Smooth muscle cell (in vitro differentiated cells): ENCODE data around the gene ZNF202. TPM values are rescaled to one million over a fixed set of nuclear protein-coding genes. Genes with fewer than 3 reads are reported as not detected.

Source experiments
- DNase-seq: peaks from one replicate; lab custom pipeline; 2025; ENCODE audit not compliant: unreplicated experiment; lab: John Stamatoyannopoulos, UW
- H2AFZ ChIP-seq: fragments of 200-600 bp; sonication (generic); 2 replicates; pipeline ENCODE4 v1.6.0; 2016; ENCODE audit warnings: antibody characterized with exemption, low read depth, mild to moderate bottlenecking
- H3F3A ChIP-seq: fragments of 200-600 bp; sonication (generic); 2 replicates; pipeline ENCODE4 v1.6.0; 2017; ENCODE audit warnings: antibody characterized with exemption, low read depth
- H3K27ac ChIP-seq: fragments of 200-600 bp; sonication (generic); 2 replicates; pipeline ENCODE4 v1.5.1; 2016; ENCODE audit warnings: low read depth, mild to moderate bottlenecking
- H3K27me3 ChIP-seq: fragments of 200-600 bp; sonication (generic); 2 replicates; pipeline ENCODE4 v1.6.1; 2016; ENCODE audit warnings: low read depth, mild to moderate bottlenecking
- H3K36me3 ChIP-seq: fragments of 200-600 bp; sonication (generic); 2 replicates; pipeline ENCODE4 v1.5.1; 2016; ENCODE audit warnings: low read depth
- H3K4me1 ChIP-seq: fragments of 200-600 bp; sonication (generic); 2 replicates; pipeline ENCODE4 v1.5.1; 2016; ENCODE audit warnings: low read depth
- H3K4me2 ChIP-seq: fragments of 200-600 bp; sonication (generic); 2 replicates; pipeline ENCODE4 v1.6.0; 2016; ENCODE audit warnings: mild to moderate bottlenecking
- H3K4me3 ChIP-seq: fragments of 200-600 bp; sonication (generic); 2 replicates; pipeline ENCODE4 v1.5.1; 2016; ENCODE audit warnings: mild to moderate bottlenecking
- H3K79me2 ChIP-seq: fragments of 200-600 bp; sonication (generic); 2 replicates; pipeline ENCODE4 v1.6.0; 2016; ENCODE audit warnings: low read depth, mild to moderate bottlenecking
- H3K9ac ChIP-seq: fragments of 200-600 bp; sonication (generic); 2 replicates; pipeline ENCODE4 v1.6.0; 2016; ENCODE audit warnings: low read depth
- H3K9me3 ChIP-seq: fragments of 200-600 bp; sonication (generic); replicated peaks from 2 replicates; pipeline ENCODE4 v1.5.1; 2016; ENCODE audit warnings: low read depth
- H4K20me1 ChIP-seq: fragments of 200-600 bp; sonication (generic); 2 replicates; pipeline ENCODE4 v1.6.0; 2016; ENCODE audit warnings: low read depth
- CTCF ChIP-seq: fragments of 200-600 bp; sonication (generic); IDR thresholded peaks from 2 replicates; pipeline ENCODE4 v1.5.1; 2017; ENCODE audit warnings: borderline replicate concordance, mild to moderate bottlenecking, antibody characterized with exemption; ENCODE audit not compliant: insufficient read depth, poor library complexity, severe bottlenecking
- WGBS: methylation state at CpG from one replicate; pipeline ENCODE4 v1.1.7; 2016; ENCODE audit warnings: low lambda C conversion rate; 5-methylcytosine and 5-hydroxymethylcytosine counted together
- polyA plus RNA-seq: library from polyadenylated mRNA; unstranded; fragments of >200 nt; fragmentation: Nextera tagmentation; extraction: Ambion mirVana; gene quantifications from 2 replicates; pipeline ENCODE4 v1.2.1, GENCODE V29; 2016
- total RNA-seq: library from RNA; depleted of rRNA; stranded (reverse); fragments of >200 nt; gene quantifications from 2 replicates; pipeline ENCODE4 v1.2.3, GENCODE V29; 2014

ZNF202 gene
- total and polyA plus RNA-seq, 2 experiments from 2014 or later: 3.6 to 6.2 TPM

DNA sequence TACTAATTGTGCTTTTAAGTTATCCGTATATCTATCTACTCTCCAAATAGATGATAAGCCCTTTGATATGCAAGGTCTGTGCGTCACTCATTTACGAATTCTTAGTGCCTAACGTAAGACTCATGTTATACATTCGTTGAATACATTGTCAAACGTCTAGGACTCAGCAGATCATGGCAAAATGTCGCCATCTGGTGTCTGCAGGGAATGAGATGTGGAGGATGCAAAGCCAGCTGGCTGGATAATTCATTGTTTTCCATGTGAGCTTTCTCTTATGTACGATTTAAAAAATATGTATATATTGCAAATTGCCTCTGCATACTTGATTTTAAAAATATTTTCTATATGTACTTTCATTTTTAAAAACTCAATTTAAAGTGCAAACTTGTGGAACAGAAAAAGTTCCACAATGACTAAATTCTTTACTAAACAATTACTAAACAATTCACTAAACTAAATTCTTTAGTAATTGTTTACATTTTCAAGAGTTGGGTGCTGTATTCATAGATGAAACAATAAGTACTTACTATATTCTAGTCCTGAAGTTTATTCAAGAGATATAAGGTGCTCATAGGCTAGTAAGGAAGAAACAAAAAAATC is 33.8 kb downstream of the ZNF202 start:
- 13% methylated on average over 8 of the region's 8 CpGs for WGBS
- no peak overlapping the region for H3K4me3 ChIP-seq
- H3K4me1 ChIP-seq: no peaks in the 10 kb centered on the region
- H2AFZ ChIP-seq: no peak overlapping the region
- H3K27me3 ChIP-seq: no peaks in the 10 kb centered on the region
- H3K36me3 ChIP-seq: no peaks in the 10 kb centered on the region
- no peaks in the 10 kb centered on the region for H4K20me1 ChIP-seq
- H3K4me2 ChIP-seq: no peak overlapping the region
- H3K27ac ChIP-seq: no peak overlapping the region
- H3F3A ChIP-seq: no peaks in the 10 kb centered on the region
- no peak for DNase-seq
- no peaks in the 10 kb centered on the region for H3K79me2 ChIP-seq
- H3K9me3 ChIP-seq: no peaks in the 10 kb centered on the region
- H3K9ac ChIP-seq: no peak overlapping the region
- peak; percentile 86 for TF ChIP-seq CTCF

- H3K79me2 ChIP-seq: no peaks in the 10 kb centered on the region
- H3K36me3 ChIP-seq: no peaks in the 10 kb centered on the region
- no peak overlapping the region for H3K4me2 ChIP-seq
- no peaks in the 10 kb centered on the region for H3K9me3 ChIP-seq
- TF ChIP-seq CTCF: no peak
- DNase-seq: no peak
- no peak overlapping the region for H3K9ac ChIP-seq
- H2AFZ ChIP-seq: no peak overlapping the region
- no peak overlapping the region for H3K4me3 ChIP-seq
- no peaks in the 10 kb centered on the region for H3K4me1 ChIP-seq
- no peaks in the 10 kb centered on the region for H3K27me3 ChIP-seq
- no peaks in the 10 kb centered on the region for H3F3A ChIP-seq
- no peaks in the 10 kb centered on the region for H4K20me1 ChIP-seq
- 89% methylated on average over 3 of the region's 3 CpGs for WGBS
- H3K27ac ChIP-seq: no peak overlapping the region
Observed at GRCh38 chr11:123707206-123707605, 34.3 kb downstream of the ZNF202 start.

DNA sequence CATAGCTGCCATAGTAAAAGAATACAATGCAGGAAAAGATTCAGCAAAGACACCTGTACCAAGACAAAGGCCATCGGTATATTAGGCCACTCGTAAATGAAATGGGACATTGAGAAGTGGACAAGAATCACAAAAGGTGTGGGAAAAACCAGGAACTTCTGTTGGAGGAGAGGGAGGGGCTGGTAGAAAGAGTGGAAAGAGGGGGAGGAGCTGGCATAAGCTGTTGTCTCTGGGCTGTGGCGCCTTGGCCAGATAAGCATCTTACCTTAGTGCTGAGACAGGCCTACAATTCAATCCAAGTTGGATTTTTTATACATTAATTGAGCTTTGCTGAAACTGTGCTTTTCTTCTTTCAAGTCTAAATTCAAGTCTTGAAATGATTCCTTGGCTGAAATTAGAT is 37.1 kb downstream of the ZNF202 start:
- Histone ChIP-seq H3K79me2 (no peaks in the 10 kb centered on the region), H3K4me3 (no peak overlapping the region), H2AFZ (no peak overlapping the region), H3K27ac (no peak overlapping the region), H3K4me2 (no peak overlapping the region), H3K27me3 (no peaks in the 10 kb centered on the region), H3K4me1 (no peaks in the 10 kb centered on the region), H3K9ac (no peak overlapping the region), H3K9me3 (no peaks in the 10 kb centered on the region), H3F3A (no peaks in the 10 kb centered on the region), H3K36me3 (no peaks in the 10 kb centered on the region), H4K20me1 (no peaks in the 10 kb centered on the region)
- WGBS: 96% methylated on average over 3 of the region's 3 CpGs
- no peak for DNase-seq
- no peak for TF ChIP-seq CTCF

GRCh38 chr11:123702696-123703095 is 38.8 kb downstream of the ZNF202 start:
- no peaks in the 10 kb centered on the region for H3F3A ChIP-seq
- H3K4me1 ChIP-seq: no peaks in the 10 kb centered on the region
- H2AFZ ChIP-seq: no peak overlapping the region
- H3K36me3 ChIP-seq: no peaks in the 10 kb centered on the region
- no peak for TF ChIP-seq CTCF
- no peaks in the 10 kb centered on the region for H3K9me3 ChIP-seq
- no peaks in the 10 kb centered on the region for H4K20me1 ChIP-seq
- no peak overlapping the region for H3K27ac ChIP-seq
- no peak overlapping the region for H3K4me2 ChIP-seq
- no peak for DNase-seq
- WGBS: 66% methylated on average over 2 of the region's 2 CpGs
- H3K4me3 ChIP-seq: no peak overlapping the region
- H3K9ac ChIP-seq: no peak overlapping the region
- no peaks in the 10 kb centered on the region for H3K27me3 ChIP-seq
- no peaks in the 10 kb centered on the region for H3K79me2 ChIP-seq
